LHCN-M2 (cell line): Measurements from ENCODE around the gene SAFB2. TPM values are rescaled to one million over a fixed set of nuclear protein-coding genes. Genes with fewer than 3 reads are reported as not detected.

Experiments
- DNase-seq: peaks from one replicate; pipeline ENCODE4 v3.0.0-alpha.2; 2012; ENCODE audit warnings: low read depth
- polyA plus RNA-seq: library from polyadenylated mRNA; unstranded; fragments of >200 nt; gene quantifications from one replicate; pipeline ENCODE4 v1.2.1, GENCODE V29; 2012; ENCODE audit warnings: missing spikeins
- total RNA-seq: library from RNA; depleted of rRNA; stranded (reverse); fragments of >200 nt; gene quantifications from 2 replicates; pipeline ENCODE4 v1.2.3, GENCODE V29; 2014; rRNA removed

The SAFB2 gene
- 17.6 and 23.2 TPM in 2 replicates for total RNA-seq
- 23.3 TPM for polyA plus RNA-seq

GRCh38 chr19:5622465-5623396 is at the start of gene SAFB2, which contains the start of gene SAFB:
Gene SAFB2, minus strand, starts transcription at chr19:5622776. Its CDS starts 61 bp downstream, at chr19:5622715.
Gene SAFB, plus strand, starts transcription at chr19:5623083. Its CDS starts 123 bp downstream, at chr19:5623206.
- peak; percentile 99 for DNase-seq

GRCh38 chr19:5671600-5671999 is 49.0 kb upstream of the SAFB2 start:
- no peak for DNase-seq

- DNase-seq = no peak
These were observed 46.6 kb upstream of the SAFB2 start for GRCh38 chr19:5669212-5669611.

GRCh38 chr19:5667751-5668271 is 45.2 kb upstream of the SAFB2 start:
- no peak for DNase-seq

- no peak for DNase-seq
These were observed 44.5 kb upstream of the SAFB2 start for GRCh38 chr19:5666921-5667610.

- DNase-seq = peak; percentile 67
These were observed 43.4 kb upstream of the SAFB2 start for GRCh38 chr19:5665781-5666513.

GRCh38 chr19:5664515-5664914 is 41.9 kb upstream of the SAFB2 start:
- no peak for DNase-seq

- DNase-seq = no peak
These were observed 41.3 kb upstream of the SAFB2 start for GRCh38 chr19:5663904-5664303.

- no peak for DNase-seq
These were observed 38.9 kb upstream of the SAFB2 start for GRCh38 chr19:5661483-5661882.

GRCh38 chr19:5655412-5655811 is 32.8 kb upstream of the SAFB2 start:
- no peak for DNase-seq

- no peak for DNase-seq
These were observed 32.4 kb upstream of the SAFB2 start for GRCh38 chr19:5654931-5655330.

- no peak for DNase-seq
These were observed 29.7 kb upstream of the SAFB2 start for GRCh38 chr19:5652261-5652660.

- DNase-seq = no peak
These were observed 28.8 kb upstream of the SAFB2 start for GRCh38 chr19:5651361-5651760.

- DNase-seq = no peak
These were observed 25.9 kb upstream of the SAFB2 start for GRCh38 chr19:5648464-5648863.

- no peak for DNase-seq
These were observed 24.1 kb upstream of the SAFB2 start for GRCh38 chr19:5646703-5647102.

GRCh38 chr19:5645409-5645808 is 22.8 kb upstream of the SAFB2 start:
- no peak for DNase-seq

- DNase-seq = no peak
These were observed 21.5 kb upstream of the SAFB2 start for GRCh38 chr19:5644037-5644436.

GRCh38 chr19:5643060-5643459 is 20.5 kb upstream of the SAFB2 start:
- no peak for DNase-seq

- no peak for DNase-seq
These were observed 19.6 kb upstream of the SAFB2 start for GRCh38 chr19:5642204-5642603.

GRCh38 chr19:5641171-5641570 is 18.6 kb upstream of the SAFB2 start:
- DNase-seq = no peak

- no peak for DNase-seq
These were observed 15.4 kb upstream of the SAFB2 start for GRCh38 chr19:5637971-5638370.

GRCh38 chr19:5635427-5635826 is 12.9 kb upstream of the SAFB2 start:
- no peak for DNase-seq
